HG03175 (cell line): ENCODE data around the gene SOX1.

Experiments
- ATAC-seq: cut with Tn5 transposase; IDR thresholded peaks from one replicate; pipeline ENCODE4 v1.9.1; 2021; ENCODE audit warnings: mild to moderate bottlenecking, moderate library complexity; ENCODE audit not compliant: unreplicated experiment

SOX1 gene

GRCh38 chr13:112067116-112067741 is at the start of gene SOX1:
TSS of gene SOX1 (plus strand) at chr13:112067149. CDS start at chr13:112067659, 510 bp downstream.
- ATAC-seq: no peak

DNA sequence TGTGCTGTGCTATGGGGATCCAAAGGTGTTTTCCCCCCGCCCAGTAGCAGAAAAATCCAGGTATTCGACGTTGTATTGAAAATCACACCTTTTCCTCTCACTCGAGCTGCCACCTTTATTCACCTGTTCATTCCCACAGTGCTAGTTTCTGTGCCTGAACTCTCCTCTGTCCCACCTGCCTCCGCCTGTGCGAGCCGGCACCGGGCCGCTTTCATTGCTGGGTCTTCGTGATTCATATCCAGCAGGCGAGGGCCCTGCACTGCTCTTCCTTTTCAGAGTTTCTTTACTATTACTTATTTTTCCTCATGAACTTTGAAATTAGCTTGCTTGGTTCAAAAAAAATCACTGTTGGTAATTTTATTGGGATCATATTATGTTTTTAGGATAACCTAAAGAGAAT is 42.4 kb upstream of the SOX1 start:
- no peak for ATAC-seq

GRCh38 chr13:112027250-112027649 is 39.7 kb upstream of the SOX1 start:
- no peak for ATAC-seq

GRCh38 chr13:112028481-112028880 is 38.5 kb upstream of the SOX1 start:
- ATAC-seq: no peak

DNA sequence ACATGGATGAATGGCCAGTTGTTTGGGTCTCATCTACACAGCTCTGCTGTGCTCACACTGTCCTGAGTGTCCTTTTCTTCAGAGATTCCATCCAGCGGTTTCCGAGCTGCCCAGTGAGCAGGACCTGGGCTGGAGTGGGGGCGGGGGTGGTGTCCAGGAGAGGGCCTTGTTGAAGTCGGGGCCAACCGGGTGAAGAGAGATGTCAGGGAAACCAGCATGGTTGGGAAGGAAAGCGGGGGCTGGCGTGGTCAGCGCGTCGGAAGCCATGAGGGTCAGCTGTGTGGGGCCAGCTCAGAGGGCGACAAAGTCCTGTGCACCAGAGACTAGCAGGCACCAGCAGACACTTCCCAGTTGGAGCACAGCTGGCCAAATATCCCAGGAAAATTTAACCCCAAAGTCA is 37.8 kb upstream of the SOX1 start:
- no peak for ATAC-seq

DNA sequence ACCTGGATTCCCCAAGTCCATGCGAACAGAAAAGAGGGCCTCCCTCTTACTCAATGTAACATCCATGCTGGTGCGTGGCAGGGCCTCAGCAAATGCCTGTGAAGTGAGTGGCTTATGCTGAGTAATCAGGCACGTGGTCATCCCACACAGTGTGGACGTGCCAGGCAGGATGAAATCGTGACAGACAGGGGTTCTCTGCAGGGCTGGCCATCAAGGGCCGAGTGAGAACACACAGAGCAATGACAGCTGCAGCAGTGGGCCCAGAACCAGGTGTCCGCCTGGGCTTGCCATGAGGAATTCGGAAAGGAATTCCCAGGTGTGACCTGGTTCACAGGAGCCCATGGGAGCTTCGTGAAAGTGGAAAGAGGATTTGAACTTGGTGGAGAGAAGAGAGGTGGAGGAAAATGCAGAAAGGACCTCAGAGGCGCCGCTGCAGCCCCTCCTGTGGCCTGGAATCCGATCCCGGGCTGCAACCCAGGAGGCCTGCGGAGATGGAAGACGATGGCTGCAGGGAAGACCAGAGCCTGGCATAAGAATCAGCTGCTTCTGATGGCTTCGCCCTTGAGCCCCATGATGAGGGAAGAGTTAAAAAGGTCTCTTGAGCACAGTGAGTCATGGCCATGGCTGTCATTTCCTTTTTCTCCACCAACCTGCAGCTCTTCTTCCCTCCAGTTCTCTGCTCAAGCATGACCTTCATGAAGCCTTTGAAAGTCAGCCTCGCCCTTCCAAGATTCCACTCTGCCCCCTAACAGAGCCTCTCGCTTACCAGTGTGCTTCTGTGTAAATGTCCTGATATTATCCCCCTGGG is 34.6 kb upstream of the SOX1 start:
- ATAC-seq: no peak

- ATAC-seq: no peak
These were observed 32.7 kb upstream of the SOX1 start for GRCh38 chr13:112034231-112034630.

GRCh38 chr13:112034846-112035245 is 32.1 kb upstream of the SOX1 start:
- no peak for ATAC-seq

- no peak for ATAC-seq
These were observed 24.5 kb upstream of the SOX1 start for GRCh38 chr13:112042496-112042895.

DNA sequence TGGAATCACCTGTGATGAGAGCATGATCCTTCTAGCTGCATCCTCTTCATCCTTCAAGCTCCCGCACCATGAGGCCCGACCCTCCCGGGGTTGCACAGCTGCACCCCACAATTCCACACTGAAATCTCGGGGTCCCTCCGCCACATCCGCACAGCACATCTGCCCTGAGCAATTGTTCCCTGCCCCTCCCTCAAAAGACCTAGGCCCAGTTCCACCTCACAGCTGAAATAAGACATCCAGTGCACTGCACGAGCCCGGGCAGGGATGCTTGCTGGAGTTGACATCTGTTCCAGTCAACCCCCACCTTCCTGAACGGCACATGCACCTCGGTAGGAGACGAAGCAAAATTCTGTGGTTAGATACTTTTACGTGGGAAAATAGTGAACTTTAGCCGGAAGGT is 14.7 kb upstream of the SOX1 start:
- no peak for ATAC-seq

DNA sequence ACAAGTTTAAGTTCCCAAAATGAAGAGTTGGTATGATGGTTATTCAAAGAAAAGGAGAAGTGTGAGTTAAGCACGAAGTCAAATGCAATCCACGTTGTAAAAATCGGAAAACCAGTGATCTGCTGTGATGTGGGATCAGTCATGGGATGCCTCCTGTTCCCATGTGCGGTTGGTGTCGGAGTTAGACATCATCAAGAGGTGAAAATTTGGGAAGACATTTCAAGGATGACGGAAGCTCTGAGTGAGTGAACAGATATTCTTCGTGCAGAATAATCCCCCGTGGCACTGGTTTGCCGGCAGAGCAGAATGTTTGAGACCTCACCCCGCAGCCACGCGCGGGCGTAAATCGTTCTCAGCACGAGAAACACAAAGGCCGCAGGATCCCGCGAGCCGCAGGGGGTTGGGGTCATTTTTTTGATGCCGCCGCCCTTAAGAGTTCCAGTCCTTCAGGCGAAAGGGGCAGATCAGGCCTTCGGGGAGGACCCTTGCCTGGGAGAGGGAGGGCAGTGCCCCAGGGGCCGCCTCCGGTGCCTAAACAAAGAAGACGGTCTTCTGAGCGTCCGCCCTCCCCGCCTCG is 13.7 kb upstream of the SOX1 start:
- ATAC-seq: no peak

DNA sequence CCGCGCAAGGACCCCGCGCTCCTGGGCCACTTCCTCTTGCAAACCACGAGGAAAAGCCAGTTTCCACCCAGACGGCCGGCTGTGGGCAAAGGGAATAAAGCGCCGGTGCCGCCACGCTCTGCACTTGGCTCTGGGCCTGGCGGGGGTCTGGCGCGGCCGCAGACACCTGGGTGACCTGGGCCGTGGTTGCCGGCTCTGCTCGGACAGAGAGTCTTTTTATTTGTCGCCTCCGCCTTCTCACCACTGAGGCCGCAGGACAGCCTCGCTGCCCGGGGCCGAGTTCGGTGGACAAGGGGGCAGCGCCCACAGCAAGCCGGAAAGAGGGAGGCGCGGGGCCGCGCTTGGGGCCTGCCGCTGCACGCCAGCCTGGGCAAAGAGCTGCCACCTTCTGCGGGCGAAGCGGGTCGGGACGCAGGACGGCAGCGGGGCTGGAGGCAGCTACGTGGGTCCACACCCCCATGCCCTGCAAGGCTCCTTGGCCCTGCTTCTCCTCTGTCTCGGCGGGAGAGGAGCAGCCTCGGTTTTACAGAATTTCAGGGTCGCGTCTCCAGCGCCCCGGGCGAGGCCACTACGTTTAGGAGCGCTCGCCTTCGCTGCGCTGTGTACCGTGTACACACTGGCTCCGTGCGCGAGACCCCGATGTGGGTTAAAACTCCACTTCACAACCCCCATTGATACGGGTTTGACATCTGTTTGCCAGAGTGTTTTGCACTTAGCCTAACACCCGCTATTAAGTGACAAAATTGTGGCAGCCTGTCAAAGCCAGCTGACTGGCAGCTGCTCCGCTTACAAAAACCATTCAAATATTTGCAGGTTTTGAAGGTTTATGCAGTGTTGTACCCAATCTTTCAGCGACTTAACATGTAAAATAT is 13.0 kb upstream of the SOX1 start:
- no peak for ATAC-seq

GRCh38 chr13:112054616-112055015 is 12.3 kb upstream of the SOX1 start:
- no peak for ATAC-seq

- no peak for ATAC-seq
These were observed 11.7 kb upstream of the SOX1 start for GRCh38 chr13:112055036-112055914.

GRCh38 chr13:112055915-112056269 is 11.1 kb upstream of the SOX1 start:
- ATAC-seq: no peak

- no peak for ATAC-seq
These were observed 10.6 kb upstream of the SOX1 start for GRCh38 chr13:112056284-112056727.

- ATAC-seq: no peak
These were observed 10.1 kb upstream of the SOX1 start for GRCh38 chr13:112056739-112057438.

GRCh38 chr13:112057439-112057735 is 9.6 kb upstream of the SOX1 start:
- ATAC-seq: no peak

DNA sequence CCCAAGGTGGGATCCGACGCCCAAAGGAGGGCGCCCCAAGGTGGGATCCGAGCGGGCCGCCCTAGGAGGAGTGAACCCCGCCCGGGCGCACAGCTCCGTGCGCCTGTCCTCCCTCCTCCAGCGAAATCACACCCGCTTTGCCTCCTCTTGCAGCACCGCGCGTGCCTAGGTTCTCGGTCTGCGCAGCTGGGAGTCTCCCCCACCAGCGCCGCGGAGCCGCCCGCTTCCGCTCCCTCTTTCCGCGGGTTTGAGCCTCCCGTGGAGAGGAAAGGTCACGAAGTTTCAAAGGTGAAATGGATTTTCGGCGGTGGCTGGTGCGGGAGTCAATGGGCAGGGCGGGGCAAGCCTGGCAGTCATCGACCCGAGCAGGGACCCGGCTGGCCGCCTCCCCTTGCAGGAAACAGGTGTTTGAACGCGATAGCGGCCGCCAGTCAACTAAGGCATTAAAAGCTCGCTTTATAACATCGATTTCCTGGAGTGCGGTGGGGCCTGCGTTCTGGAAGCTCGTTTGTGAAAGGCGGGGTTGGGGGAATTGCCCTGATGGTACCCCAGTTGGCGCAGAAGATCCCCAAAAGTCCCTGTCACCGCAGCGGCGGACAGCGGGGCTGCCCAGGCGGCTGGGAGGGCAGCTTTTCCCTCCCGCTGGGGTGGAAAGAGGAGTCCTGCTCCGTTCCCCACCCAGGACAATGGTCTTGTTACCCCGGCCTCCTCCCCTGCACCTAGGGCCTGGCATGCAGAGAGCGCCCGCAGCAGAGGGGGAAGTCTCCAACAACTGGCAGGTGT is 9.0 kb upstream of the SOX1 start:
- ATAC-seq: no peak
